Tongue (tissue), 2 donors: ENCODE measurements around the gene PMM2. TPM values are rescaled to one million over a fixed set of nuclear protein-coding genes. Genes with fewer than 3 reads are reported as not detected.
A peak's percentile ranks its signal among the peaks of the same experiment; 100 is the strongest.

Experiments used
- DNase-seq: peaks from one replicate; pipeline ENCODE4 v3.0.0-alpha.2; 2015
- total RNA-seq: library from RNA; depleted of rRNA; stranded (reverse); fragments of >200 nt; gene quantifications from one replicate; pipeline ENCODE4 v1.2.3, GENCODE V29; 2014

Gene PMM2
- total RNA-seq, 1 donor from 2014 or later, result 27.9 TPM

- no peak for DNase-seq
Observed at GRCh38 chr16:8851761-8852403, 54.2 kb downstream of the PMM2 start.

DNA sequence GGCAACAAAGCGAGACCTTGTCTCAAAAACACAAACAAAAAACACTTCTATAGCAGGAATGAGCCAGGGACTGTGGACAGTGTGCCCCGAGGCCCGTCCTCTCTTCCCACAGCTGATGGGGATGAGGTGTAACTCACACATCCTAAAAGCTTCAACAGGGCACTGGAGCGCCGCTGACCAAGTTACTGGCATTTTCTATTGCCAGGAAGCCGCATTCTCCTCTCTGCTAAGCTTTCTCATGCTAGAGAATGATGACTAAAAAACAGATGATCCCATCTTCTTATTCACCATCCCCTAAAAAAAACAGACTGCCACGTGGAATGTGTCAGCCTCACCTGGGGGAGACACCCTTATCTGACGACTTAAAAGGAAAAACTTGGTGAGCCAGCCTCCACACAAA, 54.9 kb downstream of the PMM2 start:
- DNase-seq, result no peak

DNA sequence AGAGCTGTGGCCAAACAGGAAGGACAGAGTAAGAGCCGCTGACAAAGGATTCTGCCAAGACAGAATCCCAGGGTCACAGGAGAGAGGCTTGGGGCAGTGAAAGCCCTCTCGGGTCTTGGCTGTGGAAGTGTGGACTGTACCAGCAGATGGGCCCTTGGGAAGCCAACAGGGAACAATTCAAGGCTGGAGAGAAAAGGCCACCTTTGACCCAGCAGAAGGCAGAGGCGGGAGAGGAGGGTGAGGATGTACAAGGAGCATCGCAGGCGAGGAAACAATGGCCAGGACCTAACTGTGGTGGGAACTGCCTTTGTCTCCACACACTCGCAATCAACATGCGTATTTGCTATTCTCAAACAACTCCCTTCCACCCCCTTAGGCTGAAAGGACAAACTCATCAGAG, 55.5 kb downstream of the PMM2 start:
- no peak for DNase-seq

GRCh38 chr16:8853611-8854010, 56.0 kb downstream of the PMM2 start:
- no peak for DNase-seq

DNA sequence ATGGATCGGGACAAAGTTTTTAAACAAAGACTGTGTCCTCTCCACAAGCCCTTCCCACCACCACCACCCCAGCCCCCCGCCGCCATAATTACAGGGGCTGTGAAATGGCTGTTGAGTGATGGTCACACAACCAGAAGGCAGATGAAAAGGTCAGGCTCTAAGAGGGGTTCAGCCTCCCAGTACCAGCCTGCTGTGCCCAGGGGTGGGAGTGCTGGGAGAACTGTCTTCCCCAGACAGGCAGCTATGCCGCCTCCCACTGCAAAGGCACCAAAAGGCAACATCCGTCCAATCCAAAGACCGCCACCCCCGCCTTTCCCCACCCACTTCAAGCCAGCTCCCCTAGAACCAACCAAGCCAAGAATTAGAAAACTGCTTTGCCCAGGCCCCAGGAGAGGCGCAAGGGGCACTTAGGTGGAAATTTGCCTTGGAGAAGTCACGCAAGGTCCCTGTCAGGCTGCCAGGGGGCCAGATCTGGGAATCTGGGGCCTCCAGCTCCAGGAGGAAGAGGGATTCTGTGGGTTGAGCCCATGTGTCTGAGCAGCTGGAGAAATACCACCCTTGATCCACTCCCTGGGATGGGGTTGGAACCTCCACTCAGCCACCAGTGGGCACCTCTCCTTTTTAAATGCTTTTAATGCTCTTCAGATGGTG, 56.8 kb downstream of the PMM2 start:
- no peak for DNase-seq

GRCh38 chr16:8855051-8855786, 57.6 kb downstream of the PMM2 start:
- no peak for DNase-seq

- no peak for DNase-seq
Observed at GRCh38 chr16:8855972-8856371, 58.3 kb downstream of the PMM2 start.

DNA sequence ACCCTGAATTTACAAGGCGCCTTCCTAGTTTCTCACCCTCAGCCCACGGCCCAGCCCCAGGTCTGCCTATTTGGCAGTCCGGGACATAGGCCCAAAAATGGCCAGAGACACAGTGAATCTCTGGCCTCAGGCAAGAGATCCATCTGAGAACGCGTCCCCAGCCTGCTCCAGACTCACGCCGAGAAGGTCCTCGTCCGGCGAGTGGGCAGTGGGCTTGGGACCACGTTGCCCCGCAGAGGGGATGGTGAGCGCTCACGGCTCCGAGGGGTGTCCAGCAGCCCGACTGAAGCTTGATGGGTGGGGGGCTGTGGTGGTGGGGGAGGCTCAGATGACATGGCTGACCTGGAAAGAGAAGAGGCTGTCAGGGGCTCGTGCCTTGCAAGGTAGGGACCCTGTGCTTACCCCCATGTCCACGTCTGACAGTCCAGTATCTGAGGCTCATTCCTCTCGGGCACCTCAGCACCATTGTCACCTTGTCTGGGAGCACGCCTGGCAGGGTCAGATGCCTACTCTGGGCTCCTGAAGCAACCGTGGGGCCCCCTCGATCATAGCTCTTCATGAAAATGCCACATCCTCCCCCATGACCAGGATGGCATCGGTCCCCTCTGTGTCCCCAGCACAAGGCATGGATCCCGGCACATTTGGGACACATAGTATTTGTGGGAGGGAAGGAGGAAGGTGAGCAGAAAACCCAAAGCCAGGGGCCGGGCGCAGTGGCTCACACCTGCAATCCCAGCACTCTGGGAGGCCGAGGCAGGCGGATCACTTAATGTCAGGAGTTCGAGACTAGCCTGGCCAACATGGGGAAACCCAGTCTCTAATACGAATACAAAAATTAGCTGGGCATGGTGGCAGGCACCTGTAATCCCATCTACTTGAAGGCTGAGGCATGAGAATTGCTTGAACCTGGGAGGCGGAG, 61.6 kb downstream of the PMM2 start:
- DNase-seq, result no peak

- no peak for DNase-seq
Observed at GRCh38 chr16:8859913-8860881, 62.6 kb downstream of the PMM2 start.

- no peak for DNase-seq
Observed at GRCh38 chr16:8861563-8862308, 64.1 kb downstream of the PMM2 start.

DNA sequence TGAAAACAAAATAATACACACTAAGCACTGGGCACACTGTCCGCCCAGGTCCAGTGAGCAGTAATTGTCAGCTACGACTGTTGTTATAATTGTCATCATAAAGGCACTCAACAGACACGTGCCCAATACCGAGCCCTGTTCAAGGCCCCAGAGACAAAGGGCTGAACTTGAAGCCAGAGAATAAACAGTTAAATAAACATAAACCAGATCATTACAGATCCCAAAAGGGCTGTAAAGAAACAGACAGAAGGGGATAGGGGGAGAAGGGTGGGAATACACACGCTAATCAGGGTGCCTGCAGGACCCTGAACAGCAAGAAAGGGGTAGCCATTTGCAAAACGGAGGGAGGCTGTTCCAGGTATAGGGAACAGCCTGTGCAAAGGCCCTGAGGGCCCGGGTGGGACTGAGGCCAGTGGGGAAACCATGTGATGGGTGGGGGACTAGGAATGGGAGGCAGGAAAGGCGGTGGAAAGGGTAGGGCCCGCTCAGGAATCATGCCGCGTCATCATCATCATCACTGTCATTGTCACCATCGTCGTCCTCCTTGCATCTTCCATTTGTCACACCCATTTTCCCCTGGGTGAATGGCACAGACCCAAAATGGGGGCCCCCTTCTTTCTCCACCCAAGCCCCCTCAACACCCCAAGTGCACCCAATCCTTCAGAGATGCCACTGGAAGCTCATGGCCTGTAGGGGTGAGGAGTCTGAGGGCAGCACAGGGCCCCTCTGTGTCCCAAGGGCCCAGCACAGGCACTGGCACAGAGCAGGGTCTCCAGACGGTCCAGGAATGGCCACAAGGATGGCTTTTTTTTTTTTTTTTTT, 64.9 kb downstream of the PMM2 start:
- no peak for DNase-seq

DNA sequence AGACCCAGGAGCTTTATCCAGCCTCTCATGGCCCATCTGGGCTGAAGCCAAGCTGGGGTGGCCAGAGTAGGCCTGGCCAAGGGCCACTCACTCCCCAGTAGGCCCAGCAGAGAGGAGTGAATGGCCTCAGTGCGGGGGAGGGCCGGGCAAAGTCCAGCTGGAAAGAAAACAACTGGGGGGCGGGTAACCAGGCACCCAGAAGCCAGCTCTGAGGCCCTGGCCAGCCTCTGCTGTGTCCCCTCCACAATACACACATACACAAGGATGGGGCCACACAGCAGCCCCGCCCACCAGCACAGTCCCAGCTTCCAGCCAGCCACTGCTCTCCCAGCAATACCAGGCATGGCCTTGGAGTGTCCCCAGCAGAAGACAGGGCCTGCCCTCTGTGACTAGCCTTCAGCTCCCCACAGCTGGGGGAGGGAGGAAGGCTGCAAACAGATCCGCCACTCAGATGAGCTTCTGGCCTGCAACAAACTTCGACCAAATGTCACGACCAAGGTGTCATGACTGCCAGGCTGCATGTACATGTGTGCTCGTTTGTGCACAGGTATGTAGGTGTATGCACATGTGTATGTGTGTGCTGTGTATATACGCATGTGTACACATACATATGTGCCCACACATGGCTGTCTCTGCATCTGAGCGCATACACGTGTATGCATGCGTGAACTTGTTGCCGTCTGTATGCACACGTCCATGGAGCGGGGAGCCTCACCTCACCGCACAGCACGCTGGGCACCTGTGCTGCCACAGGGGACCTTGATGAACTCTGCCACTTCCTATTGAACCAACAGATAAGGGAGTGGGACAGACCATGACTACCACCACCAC, 66.2 kb downstream of the PMM2 start:
- DNase-seq, result no peak

- DNase-seq, result no peak
Observed at GRCh38 chr16:8864480-8865110, 67.0 kb downstream of the PMM2 start.

- DNase-seq, result no peak
Observed at GRCh38 chr16:8865145-8865882, 67.7 kb downstream of the PMM2 start.

- DNase-seq, result peak; percentile 74
Observed at GRCh38 chr16:8866118-8866883, 68.7 kb downstream of the PMM2 start.

GRCh38 chr16:8866884-8867215, 69.2 kb downstream of the PMM2 start:
- no peak for DNase-seq
